A673 (cell line): ENCODE data around the gene HAUS2. TPM values are rescaled to one million over a fixed set of nuclear protein-coding genes. Genes with fewer than 3 reads are reported as not detected.
"Not testable (repeated sequence)": the region's sequence is repeated elsewhere in the genome, so short reads cannot be mapped to it uniquely, and the experiment has no call there.

ENCODE experiments used
- BruUV-seq: library from RNA; stranded (reverse); fragments of 400-500 nt; replicated peaks from 2 replicates; lab custom pipeline; 2021; lab: Mats Ljungman, UMichigan
- CTCF ChIA-PET: fragments of 300-600 bp; sonication (Branson Sonifier 250); formaldehyde crosslinking; loops from one replicate; lab custom pipeline; 2022; ENCODE audit warnings: antibody characterized with exemption; lab: Charles Lee
- POLR2A ChIA-PET: fragments of 300-600 bp; sonication (Branson Sonifier 250); formaldehyde crosslinking; loops from one replicate; lab custom pipeline; 2022; ENCODE audit warnings: antibody characterized with exemption; ENCODE audit not compliant: low non-redundant PET; lab: Charles Lee
- DNase-seq: peaks from one replicate; pipeline ENCODE4 v3.0.0-alpha.2; 2015; ENCODE audit warnings: low spot score
- H3K27ac ChIP-seq: fragments of 200-600 bp; sonication (generic); 2 replicates; pipeline ENCODE4 v1.5.1; 2016; ENCODE audit warnings: mixed run types, low read depth, mild to moderate bottlenecking, mixed read lengths, antibody characterized with exemption, low read length; ENCODE audit not compliant: poor library complexity, severe bottlenecking
- H3K27me3 ChIP-seq: fragments of 200-600 bp; sonication (generic); replicated peaks from 2 replicates; pipeline ENCODE4 v1.6.1; 2017; ENCODE audit warnings: mixed run types, low read depth, mild to moderate bottlenecking, mixed read lengths, antibody characterized with exemption, low read length; ENCODE audit not compliant: insufficient read depth, poor library complexity
- H3K36me3 ChIP-seq: fragments of 200-600 bp; sonication (generic); 2 replicates; pipeline ENCODE4 v1.6.1; 2016; ENCODE audit warnings: mixed run types, mild to moderate bottlenecking, mixed read lengths, antibody characterized with exemption, low read length; ENCODE audit not compliant: insufficient read depth, poor library complexity, severe bottlenecking
- H3K4me1 ChIP-seq: fragments of 200-600 bp; sonication (generic); 2 replicates; pipeline ENCODE4 v1.6.1; 2017; ENCODE audit warnings: mixed run types, mild to moderate bottlenecking, mixed read lengths, antibody characterized with exemption, low read length; ENCODE audit not compliant: insufficient read depth, poor library complexity, severe bottlenecking
- H3K4me3 ChIP-seq: fragments of 200-600 bp; sonication (generic); 2 replicates; pipeline ENCODE4 v1.5.1; 2016; ENCODE audit warnings: low read depth, mixed run types, mild to moderate bottlenecking, mixed read lengths, low read length; ENCODE audit not compliant: poor library complexity, severe bottlenecking
- H3K9me3 ChIP-seq: fragments of 200-600 bp; sonication (generic); 2 replicates; pipeline ENCODE4 v1.6.1; 2016; ENCODE audit warnings: mixed run types, low read depth, mild to moderate bottlenecking, mixed read lengths, antibody characterized with exemption, low read length; ENCODE audit not compliant: poor library complexity, severe bottlenecking
- EZH2 ChIP-seq: fragments of 200-600 bp; sonication (generic); IDR thresholded peaks from 2 replicates; pipeline ENCODE4 v1.6.1; 2017; ENCODE audit warnings: borderline replicate concordance, low read depth, mild to moderate bottlenecking, mixed read lengths, antibody characterized with exemption, low read length; ENCODE audit not compliant: poor library complexity, severe bottlenecking
- intact Hi-C: fragments of 100-400 bp; cut with micrococcal nuclease; formaldehyde crosslinking; loops from one replicate; pipeline ENCODE4 v1.10.0; 2022; ENCODE audit not compliant: unreplicated experiment
- total RNA-seq: library from RNA; stranded (reverse); gene quantifications from 2 replicates; pipeline ENCODE4 v1.2.3, GENCODE V29; 2021
- TF ChIP-seq, protein P1 (sequence below): fragments of 300-800, 200-600 bp; sonication (generic); conservative IDR thresholded peaks from 2 replicates; pipeline ENCODE4 v1.5.1; 2017; ENCODE audit warnings: low read depth, mild to moderate bottlenecking, antibody characterized with exemption, low read length, moderate library complexity, mixed read lengths

HAUS2 gene
- total RNA-seq, 1 experiment from 2014 or later: 44.1 TPM

DNA sequence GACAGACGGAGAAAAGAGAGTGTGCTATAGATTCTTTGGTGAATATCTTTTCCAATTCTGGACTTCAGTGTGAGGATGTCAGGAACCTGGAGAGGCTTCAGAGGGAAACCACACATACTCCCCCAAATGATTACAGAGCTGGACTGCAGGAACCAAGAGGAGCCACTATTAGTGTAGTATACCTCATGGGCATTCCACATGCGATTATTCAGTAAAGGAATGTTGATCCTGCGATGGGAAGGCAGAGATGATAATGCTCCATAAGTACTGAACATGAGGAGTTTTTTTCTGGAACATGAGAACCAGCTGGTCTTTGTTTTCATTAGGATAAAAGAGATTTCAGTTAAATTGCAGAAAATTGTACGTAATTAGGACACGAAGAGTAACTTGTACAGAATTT, 45.5 kb downstream of the HAUS2 start:
- H3K9me3 ChIP-seq: no peaks in the 10 kb centered on the region
- POLR2A ChIA-PET: no interaction called here
- H3K27me3 ChIP-seq: no peaks in the 10 kb centered on the region
- no peak overlapping the region for H3K4me3 ChIP-seq
- BruUV-seq: no TSS peak
- intact Hi-C loops: no loop called here
- DNase-seq: no peak
- no peak for TF ChIP-seq EZH2
- TF ChIP-seq, protein P1, sequence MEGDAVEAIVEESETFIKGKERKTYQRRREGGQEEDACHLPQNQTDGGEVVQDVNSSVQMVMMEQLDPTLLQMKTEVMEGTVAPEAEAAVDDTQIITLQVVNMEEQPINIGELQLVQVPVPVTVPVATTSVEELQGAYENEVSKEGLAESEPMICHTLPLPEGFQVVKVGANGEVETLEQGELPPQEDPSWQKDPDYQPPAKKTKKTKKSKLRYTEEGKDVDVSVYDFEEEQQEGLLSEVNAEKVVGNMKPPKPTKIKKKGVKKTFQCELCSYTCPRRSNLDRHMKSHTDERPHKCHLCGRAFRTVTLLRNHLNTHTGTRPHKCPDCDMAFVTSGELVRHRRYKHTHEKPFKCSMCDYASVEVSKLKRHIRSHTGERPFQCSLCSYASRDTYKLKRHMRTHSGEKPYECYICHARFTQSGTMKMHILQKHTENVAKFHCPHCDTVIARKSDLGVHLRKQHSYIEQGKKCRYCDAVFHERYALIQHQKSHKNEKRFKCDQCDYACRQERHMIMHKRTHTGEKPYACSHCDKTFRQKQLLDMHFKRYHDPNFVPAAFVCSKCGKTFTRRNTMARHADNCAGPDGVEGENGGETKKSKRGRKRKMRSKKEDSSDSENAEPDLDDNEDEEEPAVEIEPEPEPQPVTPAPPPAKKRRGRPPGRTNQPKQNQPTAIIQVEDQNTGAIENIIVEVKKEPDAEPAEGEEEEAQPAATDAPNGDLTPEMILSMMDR: no peak
- H3K27ac ChIP-seq: no peak overlapping the region
- CTCF ChIA-PET: no interaction called here
- peaks cover 3% of the 10 kb centered on the region for H3K36me3 ChIP-seq
- peaks cover 6% of the 10 kb centered on the region for H3K4me1 ChIP-seq

DNA sequence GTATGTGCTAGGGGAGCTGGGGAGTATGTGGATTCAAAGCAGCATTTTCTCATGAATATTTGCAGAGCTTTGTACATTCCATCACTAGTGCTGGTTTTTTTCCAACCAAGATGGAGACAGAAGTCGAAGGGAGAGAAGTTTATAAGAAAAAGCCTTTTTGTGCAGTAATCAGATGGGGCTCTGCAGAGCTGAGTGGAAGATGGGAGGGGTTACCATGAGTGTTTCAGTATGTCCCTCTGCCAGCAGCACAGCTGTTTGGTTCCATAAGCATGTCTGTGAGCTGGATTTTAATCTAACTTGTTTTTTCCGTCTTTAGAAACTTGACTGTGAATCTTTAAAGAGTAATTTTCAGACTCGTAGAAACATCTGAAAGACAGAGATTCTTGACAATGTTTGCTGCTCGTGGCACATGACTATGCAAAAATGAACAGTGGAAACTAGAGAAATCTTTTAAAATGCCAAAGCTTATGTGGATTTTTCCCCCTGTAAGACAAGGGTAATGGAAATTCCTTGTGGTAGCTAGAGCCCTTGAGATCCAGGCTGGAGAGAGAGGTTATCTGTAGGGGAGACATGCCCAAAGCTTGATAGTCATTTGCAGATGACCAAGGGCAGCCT, 47.1 kb downstream of the HAUS2 start:
- ChIA-PET CTCF (no interaction called here), POLR2A (no interaction called here)
- no peak for DNase-seq
- Histone ChIP-seq H3K4me3 (no peak overlapping the region), H3K4me1 (peaks cover 6% of the 10 kb centered on the region), H3K27ac (no peak overlapping the region), H3K36me3 (peaks cover 3% of the 10 kb centered on the region), H3K27me3 (no peaks in the 10 kb centered on the region), H3K9me3 (no peaks in the 10 kb centered on the region)
- intact Hi-C loops: no loop called here
- no TSS peak for BruUV-seq
- TF ChIP-seq, protein P1: no peak
- TF ChIP-seq EZH2: no peak

DNA sequence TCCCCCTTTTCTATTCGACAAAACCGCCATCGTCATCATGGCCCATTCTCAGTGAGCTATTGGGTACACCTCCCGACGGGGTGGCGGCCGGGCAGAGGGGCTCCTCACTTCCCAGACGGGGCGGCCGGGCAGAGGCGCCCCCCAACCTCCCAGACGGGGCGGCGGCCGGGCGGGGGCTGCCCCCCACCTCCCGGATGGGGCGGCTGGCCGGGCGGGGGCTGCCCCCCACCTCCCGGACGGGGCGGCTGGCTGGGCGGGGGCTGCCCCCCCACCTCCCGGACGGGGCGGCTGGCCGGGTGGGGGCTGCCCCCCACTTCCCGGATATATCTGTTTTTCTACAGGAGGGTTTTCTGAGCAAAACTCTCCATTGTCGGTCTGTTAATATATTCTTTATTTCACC, 52.7 kb downstream of the HAUS2 start:
- H3K36me3 ChIP-seq, BruUV-seq, intact Hi-C loops, CTCF ChIA-PET, H3K4me3 ChIP-seq, H3K27ac ChIP-seq, DNase-seq, H3K9me3 ChIP-seq, POLR2A ChIA-PET, H3K27me3 ChIP-seq: not testable (repeated sequence)
- peaks cover 15% of the 10 kb centered on the region for H3K4me1 ChIP-seq

DNA sequence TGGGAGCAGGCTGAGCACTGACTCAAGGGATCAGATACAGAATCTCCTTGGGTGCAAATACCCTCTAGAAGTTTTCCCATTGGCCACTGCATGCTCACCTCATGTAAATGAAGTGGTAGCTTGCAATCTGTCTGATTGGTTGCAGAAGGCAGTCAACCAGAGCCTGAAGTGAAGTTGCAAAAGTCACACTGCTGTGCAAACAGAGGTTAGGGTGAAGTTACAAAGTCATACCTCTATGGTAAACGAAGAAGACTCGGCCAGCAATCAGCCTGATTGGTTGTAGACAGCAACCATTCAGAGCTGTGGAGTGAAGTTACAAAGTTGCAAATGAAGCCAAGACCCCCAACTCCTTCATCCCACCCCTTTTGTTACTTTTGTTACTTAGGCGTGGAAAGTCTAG, 53.9 kb downstream of the HAUS2 start:
- ChIA-PET CTCF (no interaction called here), POLR2A (interaction anchor here (0.6 kb wide), 1 partner anchor 47 kb away, joined by 3 read pairs; no protein-coding TSS in a partner anchor)
- Histone ChIP-seq H3K4me1 (peaks cover 18% of the 10 kb centered on the region), H3K27ac (no peak overlapping the region), H3K9me3 (no peaks in the 10 kb centered on the region), H3K27me3 (no peaks in the 10 kb centered on the region), H3K4me3 (no peak overlapping the region), H3K36me3 (no peaks in the 10 kb centered on the region)
- no peak for DNase-seq
- BruUV-seq: no TSS peak
- TF ChIP-seq EZH2: no peak
- TF ChIP-seq, protein P1: no peak
- intact Hi-C loops: no loop called here
